A549 (cell line): Measurements from ENCODE around the gene CMC2.

ENCODE experiments used
- CEBPB ChIP-seq, 2 experiments: fragments of >200 bp in 1 of 2; sonication (Bioruptor Twin) in 1 of 2; formaldehyde crosslinking in 1 of 2; IDR thresholded peaks; 2 replicates each; pipeline ENCODE4 v1.6.1; 2012 to 2016
- CHD2 ChIP-seq: fragments of 150-350 bp; IDR thresholded peaks from 2 replicates; pipeline ENCODE4 v1.6.1; 2014; ENCODE audit warnings: low read length; ENCODE audit not compliant: partially characterized antibody
- CHD4 ChIP-seq: fragments of 200-600 bp; sonication (generic); IDR thresholded peaks from 2 replicates; pipeline ENCODE4 v1.6.1; 2016; ENCODE audit warnings: antibody characterized with exemption, mild to moderate bottlenecking, borderline replicate concordance
- CTCF ChIP-seq: fragments of >200 bp; sonication (Bioruptor Twin); formaldehyde crosslinking; IDR thresholded peaks from 3 replicates; pipeline ENCODE4 v1.5.1; 2016
- HOXA7 ChIP-seq: fragments of 250-450 bp; sonication (Bioruptor Pico); IDR thresholded peaks from 2 replicates; pipeline ENCODE4 v1.5.0; 2020; ENCODE audit warnings: mild to moderate bottlenecking, moderate library complexity
- JUN ChIP-seq, 2 experiments: fragments of >200 bp; sonication (Bioruptor Twin); formaldehyde crosslinking; IDR thresholded peaks; 2 replicates in 1 of 2; 3 replicates in 1 of 2; pipeline ENCODE4 v1.6.1; 2016 to 2017
- JUNB ChIP-seq: fragments of >200 bp; sonication (Bioruptor Twin); formaldehyde crosslinking; IDR thresholded peaks from 2 replicates; pipeline ENCODE4 v1.6.1; 2016
- MAX ChIP-seq: IDR thresholded peaks from 2 replicates; pipeline ENCODE4 v1.6.1; 2012
- POLR2A ChIP-seq: IDR thresholded peaks from 2 replicates; pipeline ENCODE4 v1.6.1; 2012; ENCODE audit warnings: mild to moderate bottlenecking, low read length
- REST ChIP-seq: fragments of 200-600 bp; sonication (generic); IDR thresholded peaks from 2 replicates; pipeline ENCODE4 v1.6.1; 2016; ENCODE audit warnings: antibody characterized with exemption, mild to moderate bottlenecking, moderate library complexity
- USF2 ChIP-seq: fragments of 450-650 bp; IDR thresholded peaks from 2 replicates; pipeline ENCODE4 v1.6.1; 2014; ENCODE audit warnings: antibody characterized with exemption
- ZSCAN20 ChIP-seq: fragments of 250-450 bp; sonication (Bioruptor Pico); IDR thresholded peaks from 2 replicates; pipeline ENCODE4 v1.8.0; 2022; ENCODE audit warnings: mild to moderate bottlenecking, moderate library complexity

- TF ChIP-seq REST (no peak), CTCF (no peak), JUN (IDR thresholded peaks at IDR 0.05) (no peak), JUNB (no peak), CEBPB (IDR thresholded peaks at IDR 0.05) (no peak), CHD4 (no peak), MAX (no peak), USF2 (no peak), HOXA7 (CRISPR knock-in tag) (no peak), CHD2 (no peak), POLR2A (no peak), ZSCAN20 (no peak)
Observed at GRCh38 chr16:81018496-81018895, 11.8 kb upstream of the CMC2 start.
